IMR-90 (cell line): ENCODE data around the gene FOLH1. TPM values are rescaled to one million over a fixed set of nuclear protein-coding genes. Genes with fewer than 3 reads are reported as not detected.
"Not testable (repeated sequence)": the region's sequence is repeated elsewhere in the genome, so short reads cannot be mapped to it uniquely, and the experiment has no call there.

ENCODE experiments used
- ATAC-seq: fragments of 200-7000 bp; cut with Tn5 transposase; 2 replicates; pipeline ENCODE4 v1.9.1; 2020; ENCODE audit warnings: low read depth, mild to moderate bottlenecking, moderate library complexity
- BruUV-seq: library from RNA; stranded (reverse); fragments of 400-500 nt; replicated peaks from 2 replicates; lab custom pipeline; 2021; lab: Mats Ljungman, UMichigan
- CTCF ChIA-PET: fragments of 300-600 bp; formaldehyde crosslinking; extraction: SDS; loops from one replicate; lab custom pipeline; 2021; ENCODE audit warnings: antibody characterized with exemption; lab: Yijun Ruan, JAX
- POLR2A ChIA-PET: fragments of 300-600 bp; sonication (Branson Sonifier 250); formaldehyde crosslinking; loops from one replicate; lab custom pipeline; 2022; ENCODE audit warnings: antibody characterized with exemption; ENCODE audit not compliant: unreplicated experiment; lab: Charles Lee
- DNase-seq: peaks from one replicate; pipeline ENCODE4 v3.0.0; 2013
- H2AFZ ChIP-seq: replicated peaks from 2 replicates; pipeline ENCODE3; 2013; ENCODE audit warnings: low read length, mild to moderate bottlenecking; ENCODE audit not compliant: poor library complexity
- H2AK5ac ChIP-seq: 2 replicates; pipeline ENCODE4 v1.6.1; 2013; ENCODE audit warnings: low read depth, low read length, inconsistent platforms
- H2AK9ac ChIP-seq: replicated peaks from 2 replicates; pipeline ENCODE3; 2013; ENCODE audit warnings: mild to moderate bottlenecking, low read depth, low read length, moderate library complexity; ENCODE audit not compliant: poor library complexity
- H2BK120ac ChIP-seq: 2 replicates; pipeline ENCODE4 v1.6.1; 2013; ENCODE audit warnings: low read depth, low read length, inconsistent platforms
- H2BK15ac ChIP-seq: 3 replicates; pipeline ENCODE4 v1.6.1; 2013; ENCODE audit warnings: low read depth, low read length, inconsistent platforms
- H2BK20ac ChIP-seq: 2 replicates; pipeline ENCODE4 v1.6.1; 2013; ENCODE audit warnings: low read depth, mild to moderate bottlenecking, inconsistent platforms, low read length, moderate library complexity
- H2BK5ac ChIP-seq: 2 replicates; pipeline ENCODE4 v1.6.1; 2013; ENCODE audit warnings: mild to moderate bottlenecking, low read depth, low read length, inconsistent platforms; ENCODE audit not compliant: poor library complexity, severe bottlenecking
- H3K14ac ChIP-seq: replicated peaks from 2 replicates; pipeline ENCODE4 v1.6.1; 2013; ENCODE audit warnings: low read depth, low read length, inconsistent platforms
- H3K18ac ChIP-seq: 2 replicates; pipeline ENCODE4 v1.6.1; 2013; ENCODE audit warnings: low read depth, low read length, control low read depth
- H3K23ac ChIP-seq: 2 replicates; pipeline ENCODE4 v1.6.1; 2013; ENCODE audit warnings: low read depth, low read length, inconsistent platforms
- H3K27ac ChIP-seq: 2 replicates; pipeline ENCODE4 v1.5.1; 2013; ENCODE audit warnings: mild to moderate bottlenecking, control low read depth, low read length; ENCODE audit not compliant: insufficient read depth
- H3K27me3 ChIP-seq: 2 replicates; pipeline ENCODE4 v1.6.1; 2013; ENCODE audit warnings: low read length; ENCODE audit not compliant: control insufficient read depth, insufficient read depth
- H3K36me3 ChIP-seq: 2 replicates; pipeline ENCODE4 v1.6.1; 2013; ENCODE audit warnings: low read length, mixed read lengths; ENCODE audit not compliant: control insufficient read depth, insufficient read depth
- H3K4ac ChIP-seq: 2 replicates; pipeline ENCODE4 v1.6.1; 2013; ENCODE audit warnings: low read depth, low read length, inconsistent platforms
- H3K4me1 ChIP-seq: 2 replicates; pipeline ENCODE4 v1.6.1; 2013; ENCODE audit warnings: low read length, mixed read lengths; ENCODE audit not compliant: control insufficient read depth, insufficient read depth
- H3K4me2 ChIP-seq: 2 replicates; pipeline ENCODE4 v1.6.1; 2013; ENCODE audit warnings: low read depth, mild to moderate bottlenecking, control low read depth, low read length, moderate library complexity
- H3K4me3 ChIP-seq: 2 replicates; pipeline ENCODE4 v1.5.1; 2013; ENCODE audit warnings: low read depth, mild to moderate bottlenecking, control low read depth, low read length, moderate library complexity; ENCODE audit not compliant: insufficient read depth
- H3K56ac ChIP-seq: 2 replicates; pipeline ENCODE4 v1.6.1; 2013; ENCODE audit warnings: low read length, inconsistent platforms; ENCODE audit not compliant: insufficient read depth; ENCODE audit errors: extremely low read depth
- H3K79me1 ChIP-seq, 2 experiments: 2 replicates each; pipeline ENCODE4 v1.6.1; 2013; ENCODE audit warnings: low read length in 2 of 2, inconsistent platforms in 1 of 2, low read depth in 1 of 2
- H3K9ac ChIP-seq: 2 replicates; pipeline ENCODE4 v1.6.1; 2013; ENCODE audit warnings: low read depth, low read length, control low read depth
- H3K9me1 ChIP-seq: 2 replicates; pipeline ENCODE4 v1.6.1; 2013; ENCODE audit warnings: low read length, inconsistent platforms; ENCODE audit not compliant: insufficient read depth
- H3K9me3 ChIP-seq: 2 replicates; pipeline ENCODE4 v1.6.1; 2013; ENCODE audit warnings: low read length; ENCODE audit not compliant: control insufficient read depth, insufficient read depth
- H4K20me1 ChIP-seq: 2 replicates; pipeline ENCODE4 v1.6.1; 2013; ENCODE audit warnings: low read length, inconsistent platforms; ENCODE audit not compliant: insufficient read depth
- H4K5ac ChIP-seq: 2 replicates; pipeline ENCODE4 v1.6.1; 2013; ENCODE audit warnings: mild to moderate bottlenecking, low read depth, low read length, control low read depth
- H4K8ac ChIP-seq, 2 experiments: 2 replicates each; pipeline ENCODE4 v1.6.1; 2013; ENCODE audit warnings: low read depth in 2 of 2, low read length in 2 of 2, control low read depth in 1 of 2, inconsistent platforms in 1 of 2
- H4K91ac ChIP-seq: 2 replicates; pipeline ENCODE4 v1.6.1; 2013; ENCODE audit warnings: low read depth, low read length, inconsistent platforms; ENCODE audit not compliant: insufficient read depth
- WGBS, 2 experiments: methylation state at CpG; one replicate each; pipeline versions ENCODE4 v1.1.5 to v1.1.7; 2013; ENCODE audit warnings: missing lambda C conversion rate in 2 of 2; ENCODE audit not compliant: insufficient read length in 1 of 2; ENCODE audit errors: extremely low coverage in 2 of 2; 5-methylcytosine and 5-hydroxymethylcytosine counted together
- dilution Hi-C: fragments of 300-500 bp; cut with HindIII; formaldehyde crosslinking; loops from one replicate; pipeline ENCODE4 v1.14.3; 2018; ENCODE audit warnings: low sequenced_read_pairs; ENCODE audit not compliant: unreplicated experiment
- in situ Hi-C: fragments of 300-500 bp; cut with MboI; formaldehyde crosslinking; loops from 3 replicates; pipeline ENCODE4 v1.14.3; 2019; ENCODE audit warnings: low sequenced_read_pairs, inconsistent platforms, mixed read lengths
- intact Hi-C: fragments of 100-400 bp; cut with micrococcal nuclease; formaldehyde crosslinking; loops from 2 replicates; pipeline ENCODE4 v1.10.0; 2022
- polyA plus RNA-seq, 3 experiments: library from polyadenylated mRNA; depleted of rRNA; stranded (reverse); fragments of >200 nt; gene quantifications; 2 replicates each; pipeline ENCODE4 v1.2.3, GENCODE V29; 2012; ENCODE audit warnings: low replicate concordance in 1 of 3
- total RNA-seq: library from RNA; depleted of rRNA; stranded (reverse); fragments of >200 nt; gene quantifications from 2 replicates; pipeline ENCODE4 v1.2.3, GENCODE V29; 2012

Gene FOLH1
- total and polyA plus RNA-seq, 2 of the 4 experiments (the other 2 are of a cell fraction) = not detected

- H3K14ac ChIP-seq, dilution Hi-C loops: not testable (repeated sequence)
These were observed 38.8 kb downstream of the FOLH1 start for GRCh38 chr11:49169579-49169978.

DNA sequence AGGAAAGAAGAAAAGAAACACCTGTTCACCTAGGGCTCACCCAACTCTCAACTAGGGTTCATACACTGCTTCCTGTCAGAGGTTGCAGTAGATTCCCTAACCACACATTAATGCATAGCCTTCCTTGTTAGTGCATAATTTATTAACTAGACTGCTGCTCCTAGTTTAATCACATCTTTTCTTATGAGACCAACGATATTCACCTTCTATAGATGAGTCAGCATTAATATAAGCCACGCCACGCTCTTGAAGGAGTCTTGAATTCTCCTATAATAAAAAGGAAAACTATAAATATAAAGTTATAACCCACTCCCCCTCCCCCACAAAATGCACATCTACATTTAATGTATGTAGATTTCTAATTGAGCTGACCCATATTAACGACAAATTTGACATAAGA lies 39.4 kb downstream of the FOLH1 start:
- BruUV-seq, ATAC-seq, H2BK15ac ChIP-seq, DNase-seq, H2AK9ac ChIP-seq, H3K9me3 ChIP-seq, H3K27me3 ChIP-seq, H3K56ac ChIP-seq, H3K18ac ChIP-seq, H2AK5ac ChIP-seq, intact Hi-C loops, H2BK5ac ChIP-seq, H3K9ac ChIP-seq, H3K14ac ChIP-seq, H3K79me1 ChIP-seq, H4K20me1 ChIP-seq, H2BK20ac ChIP-seq, H2AFZ ChIP-seq, H3K27ac ChIP-seq, H2BK120ac ChIP-seq, H3K4me3 ChIP-seq, H4K91ac ChIP-seq, H3K4me1 ChIP-seq, H3K23ac ChIP-seq, H4K5ac ChIP-seq, in situ Hi-C loops, H3K4ac ChIP-seq, H3K36me3 ChIP-seq, CTCF ChIA-PET, H4K8ac ChIP-seq, POLR2A ChIA-PET, H3K9me1 ChIP-seq, dilution Hi-C loops, H3K4me2 ChIP-seq: not testable (repeated sequence)
- WGBS, 2 experiments = no CpG with 5 or more reads among the region's 4 CpGs

More at GRCh38 chr11:49169579-49169978, 38.8 kb downstream of the FOLH1 start:
- H4K8ac ChIP-seq, H2BK5ac ChIP-seq, H2AK9ac ChIP-seq, H3K4me3 ChIP-seq, CTCF ChIA-PET, BruUV-seq, intact Hi-C loops, H3K4me1 ChIP-seq, POLR2A ChIA-PET, H3K4ac ChIP-seq, H3K23ac ChIP-seq, ATAC-seq, H3K36me3 ChIP-seq, H3K27ac ChIP-seq, H4K20me1 ChIP-seq, H3K79me1 ChIP-seq, H2AFZ ChIP-seq, H3K18ac ChIP-seq, DNase-seq, H3K56ac ChIP-seq, H3K9me3 ChIP-seq, H2BK20ac ChIP-seq, in situ Hi-C loops, H4K91ac ChIP-seq, H2AK5ac ChIP-seq, H4K5ac ChIP-seq, H3K9me1 ChIP-seq, H3K4me2 ChIP-seq, H3K9ac ChIP-seq, H3K27me3 ChIP-seq, H2BK120ac ChIP-seq, H2BK15ac ChIP-seq: not testable (repeated sequence)
- no CpG with 5 or more reads among the region's 3 CpGs for WGBS, 2 experiments
